ENCODE results near the gene TMED9. TPM values are rescaled to one million over a fixed set of nuclear protein-coding genes. Genes with fewer than 3 reads are reported as not detected.
"Not testable (repeated sequence)": the region's sequence is repeated elsewhere in the genome, so short reads cannot be mapped to it uniquely, and the experiment has no call there.

The TMED9 gene
- total RNA-seq, 2 donors from 2014 or later: 94.0 to 114 TPM

- ATAC-seq: no peak
- no peak overlapping the region for H3K27ac Mint-ChIP-seq
- DNase-seq (ENCODE audit: low spot score in 2 of 2): no peak
- no peaks in the 10 kb centered on the region for H3K9me3 Mint-ChIP-seq
- no peaks in the 10 kb centered on the region for H3K36me3 Mint-ChIP-seq
Observed at GRCh38 chr5:177609076-177610059, 17.4 kb downstream of the TMED9 start.

GRCh38 chr5:177610131-177610769, 18.2 kb downstream of the TMED9 start:
- H3K36me3 Mint-ChIP-seq: no peaks in the 10 kb centered on the region

DNA sequence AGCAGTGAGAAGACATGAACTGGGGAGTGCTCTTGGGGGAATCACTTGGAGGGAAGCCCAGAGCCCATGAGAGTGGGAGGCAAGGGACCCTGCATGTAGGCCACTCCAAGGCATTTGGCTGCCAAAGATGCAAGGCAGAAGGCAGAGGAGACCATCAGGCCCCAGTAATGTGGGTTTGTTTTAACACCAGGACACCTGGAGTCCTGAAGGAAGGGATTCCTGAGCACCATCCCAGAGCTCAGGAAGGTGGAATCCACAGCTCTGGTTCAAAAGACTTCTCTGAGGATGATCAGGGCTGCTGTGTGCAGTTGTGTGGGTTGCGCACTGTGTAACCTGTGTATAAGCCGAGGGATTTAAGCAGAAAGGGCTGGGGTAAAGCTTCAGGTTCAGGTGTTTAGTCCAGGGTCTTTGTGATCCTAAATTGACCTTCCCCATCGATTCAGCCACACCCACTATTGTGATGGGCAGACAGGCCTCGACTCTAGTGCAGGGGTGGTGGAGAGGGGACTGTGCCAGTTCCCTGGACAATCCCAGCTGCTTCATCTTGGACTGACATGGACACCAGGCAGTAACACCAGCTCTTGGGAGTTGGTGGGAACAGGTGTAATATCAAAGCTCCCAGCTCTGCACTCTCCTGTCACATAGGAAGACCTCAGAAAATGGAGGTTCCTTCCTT, 18.9 kb downstream of the TMED9 start:
- ATAC-seq (no peak), DNase-seq (ENCODE audit: low spot score in 2 of 2) (no peak)
- Mint-ChIP-seq H3K27ac (peak overlapping the region in 1 of 2 donors; percentile 81), H3K9me3 (no peaks in the 10 kb centered on the region), H3K36me3 (no peaks in the 10 kb centered on the region)

More at GRCh38 chr5:177610131-177610769, 18.2 kb downstream of the TMED9 start:
- DNase-seq (ENCODE audit: low spot score in 2 of 2): no peak
- ATAC-seq: no peak
- Mint-ChIP-seq H3K9me3 (no peaks in the 10 kb centered on the region), H3K27ac (peak overlapping the region in 1 of 2 donors; percentile 81)

DNA sequence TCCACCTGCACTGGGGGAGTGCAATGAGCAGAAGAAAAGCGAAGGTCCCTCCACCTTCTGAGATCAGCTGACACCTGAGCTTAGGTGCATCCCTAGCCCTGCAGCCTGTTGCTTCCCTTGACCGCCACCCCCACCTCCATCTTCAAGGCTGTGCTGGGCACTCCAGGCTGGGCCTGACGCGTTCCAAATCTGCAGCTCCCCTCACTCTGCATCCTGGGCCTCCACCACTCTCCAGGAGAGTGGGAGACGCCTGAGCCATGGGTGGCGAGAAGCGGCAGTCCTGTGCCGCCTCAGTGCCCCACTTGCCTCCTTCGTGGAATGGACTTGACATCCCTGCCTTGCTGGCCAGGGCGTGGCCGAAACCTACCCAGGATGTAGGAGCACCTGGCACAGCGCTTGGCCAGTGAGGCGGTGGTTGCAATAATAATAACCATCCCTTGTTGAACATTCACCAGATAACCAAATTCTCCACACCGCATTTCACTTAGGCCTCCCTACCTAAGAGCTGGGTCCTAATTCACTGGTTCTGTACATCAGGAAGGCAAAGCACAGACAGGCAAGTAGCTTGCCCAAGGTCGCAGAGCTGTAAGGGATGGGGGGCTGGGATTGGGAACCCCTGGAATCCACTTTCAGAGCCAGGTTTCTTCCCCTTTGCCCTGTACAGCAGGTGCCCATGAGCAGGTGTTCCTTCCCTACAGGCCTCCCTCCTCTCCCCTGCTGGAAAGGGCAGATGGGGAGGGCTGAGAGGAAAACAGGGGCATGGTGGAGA, 19.6 kb downstream of the TMED9 start:
- DNase-seq (ENCODE audit: low spot score in 2 of 2) (no peak), ATAC-seq (no peak)
- no peaks in the 10 kb centered on the region for H3K9me3 Mint-ChIP-seq
- peak overlapping the region; percentile 1 to 39 for H3K27ac Mint-ChIP-seq
- no peaks in the 10 kb centered on the region for H3K36me3 Mint-ChIP-seq

DNA sequence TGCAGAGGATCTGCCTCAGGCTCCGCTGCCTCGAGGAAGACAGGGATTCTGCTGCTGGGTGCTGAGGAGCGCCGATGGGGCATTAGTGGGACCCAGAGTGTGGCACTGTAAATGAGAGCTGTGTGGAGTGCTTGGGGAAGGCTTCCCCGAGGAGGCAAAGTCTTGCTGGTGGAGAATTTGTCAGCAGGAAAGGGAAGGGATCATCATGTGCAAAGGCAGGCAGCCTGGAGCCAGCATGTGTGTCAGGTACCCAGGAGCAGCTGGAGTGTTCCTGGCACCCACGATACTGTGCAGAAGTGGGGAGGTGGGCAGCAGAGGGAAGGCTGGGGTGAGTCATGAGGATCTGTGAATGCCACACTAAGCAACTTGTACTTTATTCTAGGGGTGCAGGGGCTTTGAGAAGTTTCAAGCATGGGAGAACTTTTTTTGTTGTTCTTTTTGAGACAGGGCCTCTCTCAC, 20.2 kb downstream of the TMED9 start:
- ATAC-seq (no peak), DNase-seq (ENCODE audit: low spot score in 2 of 2) (no peak)
- Mint-ChIP-seq H3K36me3 (no peaks in the 10 kb centered on the region), H3K27ac (peak overlapping the region; percentile 1 to 39), H3K9me3 (no peaks in the 10 kb centered on the region)

- DNase-seq (ENCODE audit: low spot score in 2 of 2) (no peak), ATAC-seq (no peak)
- Mint-ChIP-seq H3K27ac (no peak overlapping the region), H3K9me3 (no peaks in the 10 kb centered on the region), H3K36me3 (peaks cover 20 to 34% of the 10 kb centered on the region in 2 donors)
Observed at GRCh38 chr5:177620560-177620959, 28.6 kb downstream of the TMED9 start.

- DNase-seq (ENCODE audit: low spot score in 2 of 2); H3K9me3 Mint-ChIP-seq; H3K27ac Mint-ChIP-seq; ATAC-seq: not testable (repeated sequence)
- H3K36me3 Mint-ChIP-seq: peaks cover 7 to 18% of the 10 kb centered on the region in 2 donors
Observed at GRCh38 chr5:177624172-177624571, 32.2 kb downstream of the TMED9 start.

- not testable (repeated sequence) for H3K27ac Mint-ChIP-seq, ATAC-seq
Observed at GRCh38 chr5:177630186-177630585, 38.2 kb downstream of the TMED9 start.

GRCh38 chr5:177634912-177635311, 42.9 kb downstream of the TMED9 start:
- not testable (repeated sequence) for DNase-seq (ENCODE audit: low spot score in 2 of 2); H3K27ac Mint-ChIP-seq; ATAC-seq
- H3K36me3 Mint-ChIP-seq: peaks cover 13 to 18% of the 10 kb centered on the region in 2 donors
- H3K9me3 Mint-ChIP-seq: peaks cover 13 to 17% of the 10 kb centered on the region in 2 donors

More at GRCh38 chr5:177630186-177630585, 38.2 kb downstream of the TMED9 start:
- not testable (repeated sequence) for H3K9me3 Mint-ChIP-seq; DNase-seq (ENCODE audit: low spot score in 2 of 2); H3K36me3 Mint-ChIP-seq

DNA sequence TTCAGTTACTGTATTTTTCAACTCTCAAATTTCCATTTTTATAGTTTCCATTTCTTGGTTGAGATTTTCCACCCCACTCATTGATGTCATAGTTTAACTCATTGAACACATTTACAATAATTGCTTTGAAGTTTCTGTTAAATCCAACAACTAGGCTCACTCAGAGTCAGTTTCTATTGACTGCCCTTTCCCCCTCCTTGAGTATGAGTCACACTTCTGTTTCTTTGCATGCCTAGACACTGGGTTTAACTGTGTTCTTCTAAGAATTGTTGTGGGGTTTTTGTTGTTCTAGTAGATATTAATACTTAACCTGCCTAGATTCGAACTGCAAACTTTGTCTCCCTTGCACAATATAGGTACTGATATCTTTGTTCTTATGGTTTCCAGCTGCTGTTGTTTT, 53.5 kb downstream of the TMED9 start:
- not testable (repeated sequence) for H3K27ac Mint-ChIP-seq; DNase-seq (ENCODE audit: low spot score in 2 of 2); H3K9me3 Mint-ChIP-seq
- ATAC-seq: peak; percentile 99 to 100
- peaks cover 0 to 49% of the 10 kb centered on the region in 2 donors for H3K36me3 Mint-ChIP-seq

Other genes with a start within 250 kb of the TMED9 start
- gene LMAN2, start 240.5 kb upstream of the TMED9 start, total RNA-seq: 100 to 1,000 TPM in 1 of 2 donors, 10 to 100 TPM in 1; 96.7 to 108 TPM
- 10 to 100 TPM; 22.0 to 77.6 TPM for gene RGS14, start 234.3 kb upstream of the TMED9 start, total RNA-seq
- under 1 TPM; 0.07 to 0.19 TPM for gene SLC34A1, start 207.8 kb upstream of the TMED9 start, total RNA-seq
- gene PFN3, start 191.5 kb upstream of the TMED9 start, total RNA-seq: not detected
- 1 to 10 TPM; 2.2 to 9.8 TPM for gene F12, start 182.6 kb upstream of the TMED9 start, total RNA-seq
- gene GRK6, start 165.5 kb upstream of the TMED9 start, total RNA-seq: 100 to 1,000 TPM; 104 to 125 TPM
- gene PRR7, start 145.4 kb upstream of the TMED9 start, total RNA-seq: 10 to 100 TPM in 1 of 2 donors, 1 to 10 TPM in 1; 4.1 to 11.4 TPM
- 10 to 100 TPM in 1 of 2 donors, 1 to 10 TPM in 1; 5.5 to 20.2 TPM for gene DBN1, start 118.6 kb upstream of the TMED9 start, total RNA-seq
- 10 to 100 TPM; 44.6 to 47.5 TPM for gene PDLIM7, start 94.6 kb upstream of the TMED9 start, total RNA-seq
- 10 to 100 TPM in 1 of 2 donors, 1 to 10 TPM in 1; 1.8 to 14.9 TPM for gene DOK3, start 82.4 kb upstream of the TMED9 start, total RNA-seq
- 100 to 1,000 TPM in 1 of 2 donors, 10 to 100 TPM in 1; 70.1 to 230 TPM for gene DDX41, start 75.2 kb upstream of the TMED9 start, total RNA-seq
- gene FAM193B, start 37.6 kb upstream of the TMED9 start, total RNA-seq: 100 to 1,000 TPM in 1 of 2 donors, 10 to 100 TPM in 1; 73.1 to 108 TPM
- 10 to 100 TPM in 1 of 2 donors, 1 to 10 TPM in 1; 3.8 to 19.8 TPM for gene B4GALT7, start 7.9 kb downstream of the TMED9 start, total RNA-seq
- gene FAM153A, start 190.7 kb downstream of the TMED9 start, total RNA-seq: 10 to 100 TPM; 11.4 to 87.3 TPM